Esophagus (tissue), 2 donors: Measurements from ENCODE around the gene MSH4. TPM values are rescaled to one million over a fixed set of nuclear protein-coding genes. Genes with fewer than 3 reads are reported as not detected.
"Not testable (repeated sequence)": the region's sequence is repeated elsewhere in the genome, so short reads cannot be mapped to it uniquely, and the experiment has no call there.

Experiments used
- H3K27ac ChIP-seq, 2 donors: one replicate each; pipeline ENCODE4 v1.5.1; 2013; ENCODE audit warnings: low read depth in 2 of 2, mild to moderate bottlenecking in 2 of 2, inconsistent platforms in 1 of 2, low read length in 1 of 2, moderate library complexity in 1 of 2
- H3K27me3 ChIP-seq, 2 donors: one replicate each; pipeline ENCODE4 v1.6.1; 2013; ENCODE audit warnings: low read length in 2 of 2, control low read depth in 1 of 2, mild to moderate bottlenecking in 1 of 2; ENCODE audit not compliant: insufficient read depth in 2 of 2, control insufficient read depth in 1 of 2
- H3K36me3 ChIP-seq, 2 donors: one replicate each; pipeline ENCODE4 v1.6.1; 2013; ENCODE audit warnings: low read length in 1 of 2; ENCODE audit not compliant: control insufficient read depth in 2 of 2, insufficient read depth in 2 of 2
- H3K4me1 ChIP-seq, 2 donors: one replicate each; pipeline ENCODE4 v1.6.1; 2013; ENCODE audit warnings: low read length in 1 of 2; ENCODE audit not compliant: control insufficient read depth in 2 of 2, insufficient read depth in 2 of 2
- H3K4me3 ChIP-seq, 2 donors: one replicate each; pipeline ENCODE4 v1.5.1; 2013; ENCODE audit warnings: low read length in 2 of 2, mild to moderate bottlenecking in 2 of 2, low read depth in 1 of 2, moderate library complexity in 1 of 2
- H3K9me3 ChIP-seq, 2 donors: one replicate each; pipeline ENCODE4 v1.6.1; 2013; ENCODE audit warnings: mild to moderate bottlenecking in 2 of 2, low read depth in 1 of 2, low read length in 1 of 2, moderate library complexity in 1 of 2; ENCODE audit not compliant: control insufficient read depth in 2 of 2, insufficient read depth in 1 of 2
- WGBS, 2 donors: extraction: QIAGEN DNeasy Blood & Tissue Kit; methylation state at CpG; one replicate each; pipeline ENCODE4 v1.1.7; 2013; 5-methylcytosine and 5-hydroxymethylcytosine counted together
- polyA plus RNA-seq, 2 donors: library from polyadenylated mRNA; stranded (reverse); fragments of 200-250 nt; gene quantifications; one replicate each; pipeline ENCODE4 v1.2.3, GENCODE V29; 2013
- donor health status: healthy with polysubstance abuse.
- donor health status: Bipolar disorder and iron deficiency.

MSH4 gene
- polyA plus RNA-seq, 2 donors = 0.05 to 0.16 TPM

- not testable (repeated sequence) for H3K4me3 ChIP-seq, H3K9me3 ChIP-seq, H3K27me3 ChIP-seq, H3K4me1 ChIP-seq, H3K36me3 ChIP-seq, H3K27ac ChIP-seq
- WGBS, 2 donors = 63 to 83% methylated on average over 1 of the region's 1 CpG
Observed at GRCh38 chr1:75823596-75823995, 26.9 kb downstream of the MSH4 start.

GRCh38 chr1:75836528-75837100, 39.9 kb downstream of the MSH4 start:
- WGBS, 2 donors = 46% methylated on average over 2 of the region's 2 CpGs
- Histone ChIP-seq H3K4me1 (no peaks in the 10 kb centered on the region), H3K36me3 (no peaks in the 10 kb centered on the region), H3K27ac (no peak overlapping the region), H3K9me3 (no peaks in the 10 kb centered on the region), H3K27me3 (no peaks in the 10 kb centered on the region), H3K4me3 (no peak overlapping the region)

DNA sequence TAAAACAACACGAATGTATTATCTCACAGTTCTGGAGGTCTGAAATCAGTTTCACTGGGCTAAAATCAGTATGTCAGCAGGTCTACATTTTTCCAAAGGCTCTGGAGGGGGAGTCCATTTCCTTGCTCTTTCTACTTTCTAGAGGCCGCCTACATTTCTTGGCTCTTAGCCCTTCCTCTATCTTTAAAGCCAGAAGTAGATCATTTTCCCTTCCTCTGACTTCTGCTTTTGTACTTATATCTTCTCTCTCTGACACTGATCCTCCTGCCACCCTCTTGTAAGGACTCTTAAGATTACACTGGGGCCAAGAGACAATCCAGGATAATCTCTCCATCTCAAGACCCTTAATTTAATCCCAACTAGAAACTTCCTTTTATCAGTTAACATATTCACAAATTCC, 41.4 kb downstream of the MSH4 start:
- Histone ChIP-seq H3K27me3 (no peaks in the 10 kb centered on the region), H3K4me1 (no peaks in the 10 kb centered on the region), H3K36me3 (no peaks in the 10 kb centered on the region), H3K9me3 (no peaks in the 10 kb centered on the region), H3K4me3 (no peak overlapping the region), H3K27ac (no peak overlapping the region)
- WGBS, 2 donors = 77 to 83% methylated on average over 2 of the region's 2 CpGs

DNA sequence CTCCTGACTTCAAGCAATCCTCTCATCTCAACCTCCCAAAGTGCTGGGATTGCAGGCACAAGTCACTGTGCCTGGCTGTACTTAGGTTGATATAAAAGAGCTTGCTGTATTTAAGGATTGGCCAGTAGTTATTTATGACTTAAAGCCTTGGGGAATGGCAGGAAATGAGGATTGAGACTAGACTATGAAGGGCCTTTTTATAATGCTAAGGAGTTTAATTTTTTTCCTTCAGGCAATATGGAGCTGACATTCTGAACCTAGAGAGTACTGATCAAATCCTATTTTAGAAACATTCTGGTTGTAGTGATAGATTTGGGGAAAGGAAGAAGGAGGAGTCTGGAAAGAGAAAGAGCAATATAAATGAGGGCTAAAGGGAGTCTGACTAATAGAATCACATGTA, 44.7 kb downstream of the MSH4 start:
- Histone ChIP-seq H3K4me3 (no peak overlapping the region), H3K27me3 (no peaks in the 10 kb centered on the region), H3K27ac (no peak overlapping the region), H3K9me3 (no peaks in the 10 kb centered on the region), H3K4me1 (no peaks in the 10 kb centered on the region), H3K36me3 (no peaks in the 10 kb centered on the region)

GRCh38 chr1:75845576-75845975, 48.9 kb downstream of the MSH4 start:
- H3K9me3 ChIP-seq = no peaks in the 10 kb centered on the region
- H3K36me3 ChIP-seq = no peaks in the 10 kb centered on the region
- H3K27me3 ChIP-seq = no peaks in the 10 kb centered on the region
- H3K4me3 ChIP-seq = no peak overlapping the region
- H3K27ac ChIP-seq = no peak overlapping the region
- 0 to 27% methylated on average over 1 of the region's 1 CpG for WGBS, 2 donors
- no peaks in the 10 kb centered on the region for H3K4me1 ChIP-seq

DNA sequence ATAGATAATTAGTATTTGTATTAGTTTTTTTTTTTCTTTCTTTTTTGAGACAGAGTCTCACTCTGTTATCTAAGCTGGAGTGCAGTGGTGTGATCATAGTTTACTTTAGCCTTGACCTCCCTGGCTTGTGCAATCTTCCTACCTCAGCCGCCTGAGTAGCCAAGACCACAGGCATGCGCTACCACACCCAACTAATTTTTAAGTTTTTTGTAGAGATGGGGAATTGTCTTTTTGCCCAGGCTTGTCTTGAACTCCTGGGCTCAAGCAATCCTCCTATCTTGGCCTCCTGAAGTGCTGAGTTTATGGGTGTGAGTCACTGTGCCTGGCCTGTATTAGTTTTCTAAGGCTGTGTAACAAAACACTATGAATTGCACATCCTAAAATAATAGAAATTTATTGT, 58.3 kb downstream of the MSH4 start:
- H3K36me3 ChIP-seq = no peaks in the 10 kb centered on the region
- H3K4me1 ChIP-seq = no peaks in the 10 kb centered on the region
- H3K27ac ChIP-seq = no peak overlapping the region
- no peaks in the 10 kb centered on the region for H3K9me3 ChIP-seq
- no peaks in the 10 kb centered on the region for H3K27me3 ChIP-seq
- 74 to 83% methylated on average over 2 of the region's 2 CpGs for WGBS, 2 donors
- H3K4me3 ChIP-seq = no peak overlapping the region

- Histone ChIP-seq H3K9me3 (no peaks in the 10 kb centered on the region), H3K4me3 (no peak overlapping the region), H3K4me1 (no peaks in the 10 kb centered on the region), H3K27ac (no peak overlapping the region), H3K27me3 (no peaks in the 10 kb centered on the region), H3K36me3 (no peaks in the 10 kb centered on the region)
Observed at GRCh38 chr1:75855734-75856133, 59.1 kb downstream of the MSH4 start.

DNA sequence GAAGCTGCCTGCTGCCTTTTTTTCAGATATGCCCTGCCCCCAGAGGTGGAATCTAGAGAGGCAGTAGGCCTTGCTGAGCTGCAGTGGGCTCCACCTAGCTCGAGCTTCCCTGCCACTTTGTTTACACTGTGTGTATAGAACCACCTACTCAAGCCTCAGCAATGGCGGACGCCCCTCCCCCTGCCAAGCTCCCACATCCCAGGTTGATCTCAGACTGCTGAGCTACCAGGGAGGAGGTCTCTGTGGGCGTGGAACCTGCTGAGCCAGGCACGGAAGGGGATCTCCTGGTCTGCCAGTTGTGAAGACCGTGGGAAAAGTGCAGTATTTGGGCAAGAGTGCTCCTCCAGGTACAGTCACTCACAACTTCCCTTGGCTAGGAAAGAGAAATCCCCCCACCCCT, 65.1 kb downstream of the MSH4 start:
- Histone ChIP-seq H3K36me3 (no peaks in the 10 kb centered on the region), H3K27me3 (no peaks in the 10 kb centered on the region), H3K27ac (no peak overlapping the region), H3K9me3 (no peaks in the 10 kb centered on the region), H3K4me3 (no peak overlapping the region), H3K4me1 (no peaks in the 10 kb centered on the region)
- WGBS, 2 donors = 61 to 66% methylated on average over 6 of the region's 6 CpGs

GRCh38 chr1:75870951-75871350, 74.3 kb downstream of the MSH4 start:
- Histone ChIP-seq H3K4me1 (no peaks in the 10 kb centered on the region), H3K27me3 (no peaks in the 10 kb centered on the region), H3K9me3 (no peaks in the 10 kb centered on the region), H3K4me3 (no peak overlapping the region), H3K36me3 (no peaks in the 10 kb centered on the region), H3K27ac (no peak overlapping the region)
- WGBS, 2 donors = 43 to 63% methylated on average over 1 of the region's 1 CpG

- Histone ChIP-seq H3K4me1 (no peaks in the 10 kb centered on the region), H3K27me3 (no peaks in the 10 kb centered on the region), H3K4me3 (no peak overlapping the region), H3K9me3 (no peaks in the 10 kb centered on the region), H3K27ac (no peak overlapping the region), H3K36me3 (no peaks in the 10 kb centered on the region)
- 76 to 78% methylated on average over 1 of the region's 1 CpG for WGBS, 2 donors
Observed at GRCh38 chr1:75879985-75880384, 83.3 kb downstream of the MSH4 start.
